Activated CD8-positive, alpha-beta memory T cell treated with anti-CD3 and anti-CD28 coated beads, Interleukin-2, amount 50 U/mL, for 24 hours (primary cell): ENCODE measurements around the gene HDDC2.

ENCODE experiments used
- DNase-seq: peaks from one replicate; pipeline ENCODE4 v3.0.0-alpha.2; 2020; ENCODE audit errors: extremely low read depth

The HDDC2 gene

DNA sequence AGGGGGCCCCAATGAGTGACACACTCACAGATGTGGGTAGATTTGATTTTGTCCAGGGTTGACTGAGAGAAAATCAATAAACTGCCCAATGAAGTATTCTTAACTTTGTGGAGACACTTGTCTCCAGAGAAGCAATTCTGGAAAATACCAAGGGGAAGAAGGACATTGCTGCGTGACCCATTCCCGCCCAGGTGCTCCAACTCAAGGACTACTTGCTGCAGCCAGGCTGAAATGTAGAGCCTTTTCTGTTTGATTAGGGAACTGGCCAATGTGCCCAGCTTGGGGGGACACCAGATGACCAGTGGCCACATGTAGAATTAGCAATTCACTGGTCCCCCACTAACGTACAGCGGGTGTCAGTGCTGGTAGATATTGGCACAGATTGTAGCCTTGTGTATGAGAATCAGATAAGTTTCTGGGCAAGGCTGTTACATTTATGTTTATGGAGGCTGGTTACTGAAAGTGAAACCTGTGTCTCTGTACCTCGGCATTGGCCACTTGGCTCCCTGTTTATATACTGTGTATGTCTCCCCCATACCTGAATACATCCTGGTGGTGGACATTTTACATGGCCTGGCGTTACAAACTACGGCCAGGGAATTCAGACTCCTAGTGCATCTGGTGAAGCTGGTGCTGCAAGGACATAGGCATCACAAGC lies 32.3 kb downstream of the HDDC2 start:
- no peak for DNase-seq

DNA sequence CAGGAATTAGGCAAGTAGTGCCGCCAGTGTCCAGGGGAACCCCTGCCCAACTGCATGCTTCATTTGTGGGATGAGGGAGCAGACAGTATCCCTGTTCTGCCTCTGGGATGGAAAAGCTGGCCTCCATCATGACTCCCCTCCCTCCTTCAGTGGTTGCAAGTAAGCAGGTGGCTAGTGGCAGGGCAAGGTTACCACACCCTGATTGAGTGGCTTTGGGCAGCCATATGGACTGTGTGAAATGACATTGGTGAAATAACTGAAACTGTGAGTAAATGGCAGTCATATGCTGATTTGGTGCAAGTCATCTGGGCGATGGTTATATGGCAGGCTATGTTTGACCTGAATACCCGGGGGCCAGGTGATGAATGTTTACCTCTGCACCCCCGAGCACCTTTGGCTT lies 33.0 kb downstream of the HDDC2 start:
- no peak for DNase-seq

DNA sequence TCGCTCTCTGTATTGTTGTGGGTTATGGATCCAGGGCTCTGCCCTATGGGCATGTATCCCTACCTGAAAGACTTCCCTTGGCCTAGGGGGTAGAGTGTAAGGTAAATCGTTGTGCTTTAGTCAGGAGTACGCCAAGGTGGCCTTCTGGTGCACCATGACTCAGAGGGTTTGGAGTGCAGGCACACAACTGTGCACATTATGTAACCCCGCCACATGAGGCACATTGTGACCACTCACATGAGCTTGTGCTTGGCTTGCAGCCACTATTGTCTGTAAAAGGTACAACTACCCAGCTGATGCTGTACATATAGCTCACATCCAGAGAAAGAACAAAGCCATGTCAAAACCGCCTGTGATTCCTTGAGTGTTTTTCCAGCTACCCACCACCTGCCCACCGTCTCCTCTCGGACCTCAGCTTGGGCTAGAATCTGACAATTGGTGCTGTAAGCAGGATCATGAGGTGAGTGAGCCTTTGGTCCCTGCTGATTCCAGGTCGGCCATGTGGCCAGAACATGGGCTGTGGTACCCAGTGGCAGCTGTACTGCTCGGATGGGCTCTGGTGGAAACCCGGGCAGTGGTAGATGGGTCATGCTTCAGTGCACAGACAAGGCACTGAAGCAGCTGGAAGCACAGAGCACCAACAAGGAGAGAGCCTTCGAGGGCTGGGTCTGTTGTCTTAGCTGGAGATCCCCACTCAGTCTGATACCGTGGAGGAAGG lies 33.8 kb downstream of the HDDC2 start:
- DNase-seq = no peak

DNA sequence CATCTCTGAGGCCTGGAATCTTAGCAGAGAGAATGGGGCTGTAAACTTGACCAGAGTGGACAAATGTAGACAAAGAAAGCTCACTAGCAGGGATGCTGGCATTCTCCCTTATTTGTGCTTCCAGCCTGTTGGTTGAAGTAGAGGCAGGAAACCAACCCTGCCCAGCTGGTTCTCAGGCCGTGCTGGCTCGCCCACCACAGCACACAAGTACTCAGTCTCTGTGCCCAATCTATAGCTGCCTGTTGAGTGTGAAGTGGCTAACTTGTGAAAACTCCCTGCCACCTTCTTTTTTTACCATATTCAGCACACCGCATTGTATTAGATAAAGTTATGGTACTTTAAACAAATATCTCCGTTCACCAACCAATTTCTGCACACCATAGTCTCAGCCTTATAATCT lies 37.3 kb downstream of the HDDC2 start:
- no peak for DNase-seq

DNA sequence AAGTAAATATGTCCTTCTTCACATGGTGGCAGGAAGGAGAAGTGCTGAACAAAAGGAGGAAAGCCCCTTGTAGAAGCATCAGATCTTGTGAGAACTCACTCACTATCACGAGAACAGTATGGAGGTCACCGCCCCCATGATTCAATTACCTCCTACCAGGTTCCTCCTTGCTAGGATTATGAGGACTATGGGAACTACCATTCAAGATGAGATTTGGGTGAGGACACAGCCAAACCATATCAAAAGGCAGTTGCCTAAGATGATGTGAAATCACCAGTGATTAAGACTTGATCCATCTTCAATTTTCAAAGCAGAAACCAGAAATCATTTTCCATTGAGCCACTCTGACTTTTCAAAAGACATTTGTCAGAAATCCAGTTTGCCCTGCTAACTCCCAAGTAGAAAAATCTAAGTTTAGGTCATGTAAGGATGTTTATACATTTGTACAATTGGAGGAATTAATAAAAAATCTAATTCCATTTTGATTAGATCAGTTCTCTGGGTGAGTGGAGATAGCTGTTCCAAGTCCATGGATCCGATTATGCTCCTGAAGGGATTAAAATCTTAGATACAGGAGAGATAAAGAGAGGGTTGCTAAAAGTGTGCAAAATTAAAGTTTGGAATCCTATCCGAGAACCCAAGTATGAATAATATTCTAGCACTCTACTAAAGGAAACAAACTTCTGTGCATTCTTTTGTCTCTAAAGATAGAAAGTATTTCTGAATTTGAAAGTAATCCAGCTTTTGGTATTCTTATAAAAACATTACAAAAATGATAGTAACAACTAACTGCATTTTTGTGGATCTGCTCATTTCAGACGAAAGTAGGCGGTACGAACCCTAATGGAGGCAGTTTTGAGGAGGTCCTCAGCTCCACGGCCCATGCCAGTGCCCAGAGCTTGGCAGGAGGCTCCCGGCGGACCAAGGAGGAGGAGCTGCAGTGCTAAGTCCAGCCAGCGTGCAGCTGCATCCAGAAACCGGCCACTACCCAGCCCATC lies 39.5 kb downstream of the HDDC2 start:
- no peak for DNase-seq

DNA sequence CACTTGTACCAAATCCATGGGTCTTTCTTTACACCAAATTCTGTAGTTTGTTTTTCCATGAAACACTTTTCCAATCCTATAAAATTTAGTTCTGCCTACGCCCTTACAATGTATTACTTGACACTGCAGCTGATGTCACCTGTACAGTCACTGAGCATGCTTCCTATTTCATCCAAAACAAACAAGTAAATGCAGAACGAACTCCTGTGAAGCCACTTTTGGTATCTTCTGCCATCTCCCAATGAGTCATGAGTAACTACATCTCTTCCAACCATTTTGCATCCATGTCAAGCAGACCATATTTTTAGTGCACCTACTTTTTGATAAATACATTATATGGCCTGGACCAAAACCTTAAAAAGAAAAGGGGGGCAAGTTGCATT lies 42.4 kb downstream of the HDDC2 start:
- DNase-seq = no peak

DNA sequence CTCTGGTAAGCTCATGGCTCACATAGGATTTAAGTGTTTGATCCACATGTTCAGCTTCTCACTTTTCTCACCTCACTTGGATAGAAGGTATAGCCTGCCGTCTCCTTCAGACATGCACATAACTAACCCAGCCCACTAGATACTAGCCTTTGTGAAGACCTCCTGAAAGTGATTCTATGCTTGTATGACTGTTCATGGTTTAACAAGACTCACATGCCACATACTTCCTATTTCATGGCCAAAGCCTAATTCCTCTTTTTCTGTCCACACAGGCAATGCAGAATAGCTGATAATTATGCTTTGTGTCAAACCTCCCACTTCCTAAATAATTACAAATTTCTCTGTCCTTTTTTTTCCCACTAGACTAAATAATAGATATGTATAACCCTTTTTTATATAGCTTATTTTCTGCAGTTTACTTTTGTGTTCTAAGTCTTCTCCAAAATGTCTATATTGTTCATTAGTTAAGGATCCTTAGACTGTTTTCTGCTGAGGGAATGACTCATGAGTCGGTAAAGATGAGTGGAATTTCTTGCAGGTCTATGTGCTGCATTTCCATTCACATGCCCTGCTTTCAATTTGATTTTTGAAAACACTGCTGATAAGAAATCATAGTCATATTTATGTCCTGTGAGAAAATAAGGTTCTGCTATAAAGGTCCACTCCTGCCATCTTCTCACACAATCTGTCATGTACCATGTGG lies 43.0 kb downstream of the HDDC2 start:
- DNase-seq = no peak

DNA sequence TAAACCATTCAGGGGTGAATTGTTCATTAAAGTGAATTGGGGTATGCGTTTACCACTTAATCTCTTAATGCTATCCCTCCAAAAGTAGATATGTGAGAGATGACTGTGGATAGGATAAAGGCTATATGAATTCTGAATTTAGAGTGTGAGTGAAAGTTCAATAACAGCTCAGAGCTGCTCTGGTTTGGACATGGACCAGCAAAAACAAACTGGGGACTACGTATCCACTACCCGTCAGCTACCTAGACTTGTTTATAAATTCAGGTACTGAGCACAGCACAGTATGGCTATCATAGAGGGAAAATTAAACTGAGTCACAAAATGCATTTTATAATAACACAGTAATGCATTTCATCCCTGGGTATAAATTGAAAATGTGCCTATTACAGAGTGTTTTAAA lies 44.4 kb downstream of the HDDC2 start:
- DNase-seq = no peak

DNA sequence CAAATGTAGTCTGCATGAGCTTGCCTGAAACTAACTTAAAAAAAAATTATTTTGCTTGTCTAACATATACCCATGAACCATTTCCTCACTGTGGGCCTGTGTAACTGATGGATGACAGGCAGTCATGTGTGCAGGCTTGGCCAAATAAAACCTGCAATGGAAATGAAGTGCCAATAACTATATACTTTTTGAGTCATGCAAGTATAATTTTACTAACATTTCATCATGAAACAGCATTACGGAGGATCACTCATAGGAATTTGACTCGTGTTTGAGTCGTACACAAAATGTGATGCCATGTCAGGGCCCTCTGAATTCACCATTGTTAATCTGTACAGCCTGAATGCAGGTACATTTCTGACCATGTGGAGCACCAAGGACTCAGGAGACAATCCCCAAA lies 46.6 kb downstream of the HDDC2 start:
- no peak for DNase-seq

DNA sequence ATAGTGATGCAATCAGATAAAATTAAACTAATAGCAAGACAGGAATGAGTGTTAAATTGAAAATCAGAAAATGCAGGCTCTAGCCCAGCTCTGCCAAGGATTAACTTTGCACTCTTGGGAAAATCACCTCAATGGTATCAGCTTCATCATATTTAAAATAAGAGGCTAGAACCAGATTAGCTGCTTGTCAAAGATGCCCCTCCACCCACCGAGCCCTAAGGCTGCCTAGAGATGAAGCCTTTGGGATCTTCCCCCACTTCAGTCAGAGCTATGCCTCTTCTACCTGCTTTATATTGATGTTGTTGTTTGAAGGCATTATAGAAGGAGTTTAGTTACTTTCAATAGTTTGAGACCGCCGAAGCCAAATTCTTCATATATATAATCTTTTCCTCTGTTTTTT lies 47.4 kb downstream of the HDDC2 start:
- no peak for DNase-seq

DNA sequence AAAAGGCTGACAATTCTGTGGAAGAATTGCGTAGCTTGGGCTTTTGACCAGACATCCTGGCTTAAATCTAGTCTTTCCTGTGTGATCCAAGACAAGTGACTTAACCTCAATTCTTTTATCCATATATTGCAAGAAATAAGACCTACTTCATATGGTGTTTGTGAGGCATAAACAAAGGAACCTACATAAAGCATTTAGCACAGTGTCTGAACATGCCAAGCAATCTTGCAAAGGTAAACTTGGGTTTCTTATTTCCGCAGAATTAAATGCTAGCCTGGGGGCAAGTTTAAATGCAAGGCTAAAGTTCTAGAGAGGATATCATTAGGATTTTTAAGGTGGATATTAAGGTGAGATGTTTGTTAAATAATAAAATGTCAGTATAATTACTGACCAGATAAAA lies 47.9 kb downstream of the HDDC2 start:
- no peak for DNase-seq

DNA sequence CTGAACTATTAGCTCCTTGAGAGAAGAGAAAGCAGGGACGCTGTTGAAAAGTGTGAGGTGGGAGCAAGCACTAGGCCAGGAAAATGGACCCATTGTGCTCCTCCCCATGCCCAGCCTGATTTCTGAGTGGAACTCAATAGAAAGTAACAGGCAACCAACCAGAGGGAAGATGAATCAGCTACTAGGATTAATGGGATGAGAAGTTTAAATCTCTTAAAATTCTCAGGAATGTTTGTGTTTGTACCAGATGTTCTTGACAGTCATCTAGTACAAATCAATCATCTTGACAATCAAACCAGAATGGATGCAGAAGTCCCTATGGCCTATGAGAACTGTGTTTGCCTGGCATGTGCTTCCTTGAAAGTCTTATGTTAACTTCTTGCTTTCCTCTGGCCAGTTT lies 48.9 kb downstream of the HDDC2 start:
- DNase-seq = no peak

DNA sequence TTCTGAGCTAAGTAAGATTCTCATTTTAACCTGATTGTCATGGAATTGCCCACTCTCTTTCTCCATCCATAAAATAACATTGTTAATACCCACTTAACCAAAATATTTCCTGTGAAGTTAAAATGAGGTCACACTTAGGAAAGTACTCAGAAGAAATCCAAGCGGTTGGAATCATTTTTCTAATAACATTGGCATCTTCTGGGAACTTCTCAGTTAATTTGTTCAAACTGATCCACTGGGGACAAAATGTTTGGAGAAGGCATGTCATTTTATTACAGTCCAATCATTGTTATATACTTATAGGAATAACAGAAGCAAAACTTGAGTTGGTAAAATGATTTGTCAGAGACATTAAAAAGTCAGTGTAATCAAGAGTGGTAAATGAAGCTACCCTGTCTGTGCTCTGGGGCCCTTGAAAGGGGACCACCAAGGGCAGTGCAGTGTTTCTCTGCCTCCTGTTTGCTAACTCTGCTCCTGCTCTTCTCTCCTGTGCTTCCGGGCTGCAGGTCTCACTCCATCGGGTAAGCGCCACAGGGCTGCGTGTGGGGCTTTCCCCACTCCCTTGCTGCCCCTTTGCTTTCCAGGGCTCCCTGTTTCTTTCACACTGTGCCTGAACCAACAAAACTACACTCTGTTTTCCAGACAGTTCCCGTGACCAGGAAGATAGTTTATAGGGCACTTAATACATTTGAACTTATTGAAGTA lies 50.1 kb downstream of the HDDC2 start:
- DNase-seq = no peak

DNA sequence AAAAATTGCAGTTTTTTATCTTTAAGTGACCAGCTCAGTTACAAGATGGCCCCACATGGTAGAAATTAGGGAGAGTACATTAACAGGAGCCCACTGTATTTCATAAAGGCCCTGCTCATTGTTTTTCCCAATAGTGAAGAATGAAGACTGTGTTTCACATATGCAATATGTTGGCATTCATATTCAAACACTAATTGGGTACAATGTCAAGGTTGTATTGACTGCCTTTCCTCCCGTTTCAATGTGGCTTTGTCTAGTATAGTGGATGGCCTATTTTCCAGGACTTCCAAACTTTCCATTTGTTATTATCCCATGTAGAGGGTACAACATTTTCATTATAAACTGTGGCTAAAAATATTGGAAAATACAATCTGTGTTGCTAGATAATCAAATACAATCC lies 51.3 kb downstream of the HDDC2 start:
- DNase-seq = no peak

DNA sequence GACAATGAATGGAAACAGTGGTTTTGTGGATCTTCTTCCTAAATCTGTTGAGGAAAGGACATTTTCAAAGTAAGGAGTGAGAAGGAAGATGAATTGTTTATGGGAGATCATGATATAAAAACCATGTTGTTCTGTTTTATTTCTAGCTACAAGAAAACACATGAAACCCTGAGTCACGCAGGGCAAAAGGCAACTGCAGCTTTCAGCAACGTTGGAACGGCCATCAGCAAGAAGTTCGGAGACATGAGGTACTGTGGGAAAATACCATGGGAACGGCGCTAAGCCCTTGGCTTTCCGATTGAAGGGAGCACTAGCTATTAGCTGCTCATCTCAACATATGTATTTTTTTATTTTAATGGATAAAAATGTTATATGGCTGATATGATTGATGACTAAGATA lies 53.6 kb downstream of the HDDC2 start:
- DNase-seq = no peak

DNA sequence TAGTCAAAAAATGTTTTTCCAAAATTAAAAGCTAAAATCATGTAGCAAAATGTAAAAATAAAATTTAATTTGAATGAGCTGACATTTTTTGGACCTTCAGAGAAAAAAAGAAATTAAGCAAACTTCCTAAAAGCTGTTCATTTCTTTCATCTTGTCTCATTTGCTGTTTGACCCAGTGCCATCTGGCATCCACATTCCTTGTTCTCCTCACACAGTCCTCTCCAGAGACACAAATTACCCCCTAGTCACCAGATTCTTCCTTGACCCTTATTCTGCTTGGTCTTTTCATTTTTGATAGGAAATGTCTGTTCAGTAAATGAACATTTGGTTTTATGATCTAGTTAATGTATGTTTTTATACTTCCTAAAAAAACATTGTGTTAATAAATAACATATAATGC lies 55.2 kb downstream of the HDDC2 start:
- DNase-seq = no peak

DNA sequence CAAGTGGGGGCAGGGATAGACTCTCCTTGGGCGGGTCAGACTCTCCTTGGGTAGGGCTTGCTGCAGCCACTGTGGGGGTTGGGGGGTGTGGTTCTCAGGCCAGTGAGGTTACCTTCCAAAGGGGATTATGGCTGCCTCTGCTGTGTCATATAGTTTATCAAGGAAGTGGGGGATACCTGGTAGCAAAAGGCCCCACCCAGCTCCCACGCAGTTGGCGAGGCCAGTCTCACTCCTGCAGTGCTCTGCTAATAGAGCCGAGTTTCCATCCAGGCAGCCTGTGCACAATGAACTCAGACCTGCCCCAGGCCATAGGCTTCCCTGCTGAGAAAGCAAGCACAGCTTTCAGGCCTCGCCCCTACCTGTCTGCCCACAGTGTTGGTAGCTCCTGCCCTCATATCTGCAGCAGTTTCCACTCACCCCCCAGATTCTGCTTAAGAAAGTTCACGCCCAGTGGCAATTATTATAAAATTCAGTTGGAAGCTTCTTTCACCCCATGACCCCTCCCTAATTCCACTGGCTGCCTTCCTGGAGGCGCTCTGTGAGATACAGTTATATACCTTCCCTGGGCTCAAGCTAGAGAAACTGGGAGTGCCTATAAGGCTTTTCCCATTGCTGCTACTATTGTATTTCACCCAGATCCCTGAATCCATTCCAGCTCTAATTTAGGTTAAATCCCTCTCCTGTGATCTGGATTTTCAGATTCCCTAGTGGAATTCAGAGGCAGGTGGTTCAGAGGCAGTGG lies 56.1 kb downstream of the HDDC2 start:
- DNase-seq = no peak

DNA sequence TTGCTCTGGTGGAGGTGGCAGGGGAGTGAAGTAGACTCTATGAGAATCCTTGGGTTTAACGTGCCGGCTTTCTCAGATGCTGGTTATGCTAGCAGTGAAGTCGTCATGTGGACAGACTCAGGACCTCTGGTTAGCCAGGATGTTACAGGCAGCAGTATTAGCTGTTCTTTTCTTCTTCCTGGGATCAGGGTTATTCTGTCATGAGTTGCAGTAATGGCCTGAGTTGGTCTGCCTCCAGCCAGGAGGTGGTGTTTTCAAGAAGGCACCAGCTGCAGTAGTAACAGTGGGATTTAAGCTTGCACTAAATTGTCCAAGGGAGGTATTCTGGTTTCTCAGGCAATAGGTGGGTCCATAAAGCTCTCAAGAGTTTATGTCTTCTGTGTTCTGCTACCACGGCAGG lies 56.7 kb downstream of the HDDC2 start:
- no peak for DNase-seq

DNA sequence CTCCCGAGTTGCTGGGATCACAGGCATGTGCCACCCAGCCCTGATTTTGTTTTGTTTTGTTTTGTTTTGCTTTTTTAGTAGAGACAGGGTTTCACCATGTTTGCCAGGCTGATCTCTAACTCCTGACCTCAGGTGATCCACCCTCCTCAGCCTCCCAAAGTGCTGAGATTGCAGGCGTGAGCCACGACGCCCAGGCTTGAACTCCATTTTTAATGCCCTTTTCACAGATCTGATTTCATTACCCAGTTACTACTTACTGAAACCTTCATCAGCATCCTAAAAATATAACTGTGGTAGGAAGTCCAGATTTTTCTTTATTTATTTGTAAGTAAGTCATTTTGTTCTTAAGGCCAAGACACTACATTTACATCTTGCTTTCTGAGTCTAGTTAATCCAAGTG lies 64.0 kb downstream of the HDDC2 start:
- DNase-seq = no peak

DNA sequence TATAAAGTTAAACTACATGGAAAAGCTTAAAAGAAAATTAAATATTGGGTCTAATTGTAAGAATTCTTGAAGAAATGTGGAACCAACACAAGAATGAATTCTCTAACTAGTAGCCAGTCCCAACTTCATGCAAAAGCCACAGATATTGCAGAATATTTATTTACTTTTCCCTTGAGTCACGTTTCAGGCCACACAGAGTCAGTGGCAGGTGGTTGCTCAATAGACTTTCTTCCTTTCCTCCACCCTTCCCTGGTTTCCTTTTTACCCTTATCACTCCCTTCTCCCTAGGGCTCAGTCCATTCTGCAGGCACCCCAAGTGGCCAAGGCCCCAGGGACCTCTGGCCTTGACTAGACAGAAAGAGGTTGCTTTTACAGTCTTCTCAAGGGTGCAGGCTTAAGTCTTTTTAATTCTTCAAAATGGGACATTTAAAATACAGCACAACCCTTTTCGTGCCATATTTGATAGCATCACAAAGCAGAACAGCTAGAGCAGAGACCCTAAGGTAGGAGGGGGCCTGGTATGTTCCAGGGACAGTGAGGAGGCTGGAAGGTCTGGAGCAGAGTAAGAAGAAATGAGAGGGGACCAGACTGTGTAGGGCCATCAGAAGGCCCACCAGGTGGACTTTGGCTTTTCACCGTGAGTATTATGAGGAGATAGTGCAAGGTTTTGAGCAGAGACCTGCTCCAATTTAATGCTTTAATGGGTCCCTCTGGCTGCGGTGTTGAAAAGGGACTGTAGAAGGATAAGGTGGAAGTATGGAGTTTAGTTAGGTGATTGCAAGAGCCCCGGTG lies 65.0 kb downstream of the HDDC2 start:
- no peak for DNase-seq
